Activated CD4-positive, alpha-beta T cell treated with anti-CD3 and anti-CD28 coated beads for 1 hour (primary cell): ENCODE data around the gene DIO2.

ENCODE experiments used
- DNase-seq: peaks from one replicate; pipeline ENCODE4 v3.0.0-alpha.2; 2020

Gene DIO2

DNA sequence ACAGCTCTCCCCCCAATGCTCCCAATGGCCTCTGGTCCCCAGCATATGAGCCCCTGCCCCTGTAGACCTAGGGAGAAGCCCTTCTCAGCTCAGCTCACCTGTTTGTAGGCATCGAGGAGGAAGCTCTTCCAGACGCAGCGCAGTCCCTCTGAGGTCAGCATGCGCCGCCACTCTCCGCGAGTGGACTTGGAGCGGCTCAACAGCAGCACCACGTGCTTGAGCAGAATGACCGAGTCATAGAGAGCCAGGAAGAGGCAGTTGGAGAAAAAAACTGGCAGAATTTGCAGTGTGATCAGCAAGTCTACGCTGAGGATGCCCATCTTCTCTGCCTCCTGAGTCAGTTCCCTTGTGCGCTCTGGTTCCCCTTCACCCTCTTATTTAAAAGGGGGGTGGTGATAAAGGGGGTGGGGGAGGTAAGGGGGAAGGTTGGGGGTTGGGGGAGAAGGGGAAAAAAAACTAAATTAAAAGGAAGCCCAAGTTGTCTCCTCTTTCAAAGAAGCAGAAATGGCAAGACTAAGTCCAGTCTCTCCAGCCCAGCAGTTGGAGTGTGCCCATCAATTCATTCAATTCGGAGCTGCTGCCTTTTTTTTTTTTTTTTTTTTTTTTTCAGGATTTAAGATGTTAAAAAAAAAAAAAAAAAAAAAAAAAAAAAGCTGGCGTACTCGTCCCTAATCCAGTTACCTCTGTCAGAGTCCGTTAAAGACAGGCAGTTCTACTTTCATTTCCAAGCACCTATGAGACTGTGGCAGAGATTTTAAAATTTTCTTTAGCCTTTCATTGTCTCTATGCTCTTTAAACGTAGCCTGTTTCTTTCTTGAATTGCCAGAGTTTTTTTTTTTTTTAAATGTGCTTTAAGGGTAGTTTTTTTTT is at the start of gene DIO2:
TSS of gene DIO2 (minus strand) at position 352 of the 870 bp plus-strand sequence. CDS start at position 320, 32 bp downstream.
- DNase-seq: no peak

DNA sequence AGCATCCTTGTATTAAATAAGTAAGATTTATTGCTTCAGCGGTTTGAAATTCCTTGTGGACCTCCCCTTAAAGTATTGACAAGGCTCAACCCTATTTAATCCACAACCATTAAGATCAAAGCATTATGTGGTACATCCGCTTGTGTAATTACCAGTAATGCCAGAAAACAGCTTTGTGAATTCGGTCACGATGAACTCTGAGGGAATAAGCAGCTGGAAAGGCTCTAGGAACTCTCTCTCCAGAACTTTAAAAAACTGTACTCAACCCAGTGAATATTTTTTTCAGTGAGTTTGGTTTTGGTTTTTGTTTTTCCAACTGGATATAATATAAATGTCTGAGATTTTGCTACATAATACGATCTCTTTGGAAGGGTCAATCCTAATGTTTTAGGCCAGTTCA is 49.3 kb upstream of the DIO2 start:
- DNase-seq: no peak

DNA sequence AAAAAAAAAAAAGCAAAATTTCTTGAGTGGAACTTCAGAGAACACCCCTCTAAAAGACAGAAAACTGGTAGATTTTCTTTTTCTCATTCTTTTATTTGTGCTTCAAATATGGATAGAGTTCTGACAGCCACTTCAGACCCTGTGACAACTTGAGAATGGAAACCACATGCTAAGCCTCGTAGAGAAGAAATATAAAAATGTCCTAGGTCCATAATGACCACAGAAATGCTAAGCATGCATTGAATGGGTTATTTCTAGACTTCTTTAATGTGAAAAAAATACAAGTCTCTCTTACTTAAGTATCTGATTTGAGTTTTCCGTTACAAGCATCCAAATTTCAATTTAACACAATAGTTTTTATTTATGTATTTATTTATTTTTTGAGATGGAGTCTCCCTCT is 28.3 kb upstream of the DIO2 start:
- DNase-seq: no peak

DNA sequence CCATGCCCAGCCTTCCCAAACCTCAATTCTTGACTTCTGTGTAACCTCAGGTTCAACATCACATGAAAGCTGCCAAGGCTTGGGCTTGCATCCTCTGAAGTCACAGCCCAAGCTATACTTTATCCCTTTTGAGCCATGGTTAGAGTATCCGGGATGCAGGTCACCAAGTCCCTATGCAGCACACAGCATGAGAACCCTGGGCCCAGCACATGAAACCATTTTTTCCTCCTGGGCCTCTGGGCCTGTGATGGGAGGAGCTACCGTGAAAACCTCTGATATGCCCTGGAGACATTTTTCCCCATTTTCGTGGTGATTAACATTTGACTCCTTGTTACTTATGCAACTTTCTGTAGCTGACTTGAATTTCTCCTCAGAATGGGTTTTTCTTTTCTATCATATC is 25.8 kb upstream of the DIO2 start:
- DNase-seq: no peak

DNA sequence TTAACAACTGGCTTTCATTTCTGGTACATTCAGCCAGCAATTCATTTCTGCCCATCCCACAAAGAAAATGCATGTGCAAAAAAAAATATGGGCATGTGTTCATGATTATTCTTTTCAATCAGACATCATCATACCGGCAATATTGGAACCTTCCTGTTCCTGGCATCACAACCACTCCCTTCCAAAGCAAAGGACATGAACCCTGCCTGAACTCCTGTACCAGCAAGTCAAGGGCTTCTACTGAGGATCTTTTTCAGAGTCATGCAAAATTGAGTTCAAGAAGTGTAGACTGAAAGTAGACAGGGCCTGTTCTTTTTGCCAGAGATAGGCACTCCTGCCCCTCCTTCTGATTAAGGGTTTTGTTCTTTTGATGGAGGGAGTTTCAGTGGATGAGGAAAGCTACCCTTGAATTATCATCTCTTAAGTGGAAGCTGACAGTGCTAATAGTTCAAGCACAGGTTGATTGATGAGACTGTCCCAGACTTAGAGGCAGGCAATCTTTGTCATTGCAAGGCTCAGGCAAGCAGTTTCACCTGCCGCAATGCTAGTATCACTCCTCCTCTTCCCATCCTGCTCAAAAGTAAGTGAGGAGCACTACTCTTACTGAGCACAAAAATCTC is 22.3 kb upstream of the DIO2 start:
- DNase-seq: no peak

DNA sequence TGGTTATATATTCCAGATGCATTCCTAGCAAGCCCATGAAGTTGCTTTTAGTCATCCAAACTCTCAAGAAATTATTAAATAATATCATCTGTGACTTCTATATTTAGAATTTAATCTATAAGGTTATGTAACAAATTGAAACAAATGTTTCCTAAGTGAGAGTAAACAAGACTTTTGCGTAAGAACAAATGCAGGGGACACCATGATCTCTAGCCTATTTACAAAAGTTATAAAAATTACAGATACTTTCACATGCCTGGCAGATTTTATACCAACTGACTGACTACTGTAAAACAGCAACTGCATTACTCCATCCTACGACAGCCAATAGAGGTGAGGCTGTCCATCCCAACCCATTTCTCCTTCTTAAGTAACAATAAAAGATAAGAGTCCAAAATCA is 20.4 kb upstream of the DIO2 start:
- DNase-seq: no peak

DNA sequence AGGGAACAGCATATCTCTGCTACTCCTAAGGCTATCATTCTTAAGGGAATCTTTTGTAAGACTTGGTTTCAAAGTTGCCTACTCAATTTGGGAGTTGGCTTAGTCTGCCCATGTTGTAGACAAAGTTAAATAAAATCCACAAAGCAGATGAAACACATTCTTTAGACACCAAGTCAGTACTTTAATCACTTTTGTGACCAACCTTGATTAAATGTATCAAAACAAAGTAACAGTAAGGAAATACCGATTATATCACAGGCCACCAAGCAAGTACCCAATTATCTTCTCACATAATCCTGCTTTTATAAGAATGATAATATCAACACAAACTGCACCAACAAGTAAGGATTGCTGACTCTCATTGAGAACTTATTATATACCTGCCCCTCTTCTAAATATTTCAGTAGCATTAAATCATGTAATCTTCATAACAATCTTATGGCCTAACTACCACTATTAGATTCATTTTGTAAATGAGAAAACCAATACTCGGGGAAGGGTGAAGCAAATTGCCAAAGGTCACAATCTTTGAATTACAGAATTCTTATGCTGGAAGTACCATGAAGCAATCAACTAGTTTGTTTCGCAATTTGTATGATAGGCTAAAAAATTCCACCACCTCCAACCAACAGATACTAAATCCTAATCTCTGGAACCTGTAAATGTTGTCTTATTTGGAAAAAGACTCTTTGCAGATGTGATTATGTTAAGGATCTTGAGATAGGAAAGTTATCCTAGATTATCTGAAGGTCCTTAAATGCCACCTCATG is 12.6 kb upstream of the DIO2 start:
- DNase-seq: no peak

DNA sequence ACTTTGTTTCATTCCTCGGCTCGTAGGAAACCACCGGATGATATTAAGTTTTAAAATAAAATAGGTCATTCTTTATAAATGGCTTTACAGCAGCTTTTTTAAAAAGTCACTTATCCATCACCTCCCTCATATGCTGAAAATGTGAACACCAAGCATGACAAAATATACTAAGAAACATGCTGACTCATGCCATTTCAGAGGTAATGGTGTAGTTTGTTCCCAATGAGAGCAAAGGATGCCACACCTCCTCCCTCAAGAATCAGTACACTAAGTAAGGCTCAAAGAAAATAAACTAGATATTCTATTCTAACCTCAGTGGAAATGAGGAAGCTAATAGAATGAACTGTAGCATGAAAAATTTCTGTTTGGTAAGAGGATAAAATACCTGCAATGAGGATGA is 5.5 kb upstream of the DIO2 start:
- no peak for DNase-seq

DNA sequence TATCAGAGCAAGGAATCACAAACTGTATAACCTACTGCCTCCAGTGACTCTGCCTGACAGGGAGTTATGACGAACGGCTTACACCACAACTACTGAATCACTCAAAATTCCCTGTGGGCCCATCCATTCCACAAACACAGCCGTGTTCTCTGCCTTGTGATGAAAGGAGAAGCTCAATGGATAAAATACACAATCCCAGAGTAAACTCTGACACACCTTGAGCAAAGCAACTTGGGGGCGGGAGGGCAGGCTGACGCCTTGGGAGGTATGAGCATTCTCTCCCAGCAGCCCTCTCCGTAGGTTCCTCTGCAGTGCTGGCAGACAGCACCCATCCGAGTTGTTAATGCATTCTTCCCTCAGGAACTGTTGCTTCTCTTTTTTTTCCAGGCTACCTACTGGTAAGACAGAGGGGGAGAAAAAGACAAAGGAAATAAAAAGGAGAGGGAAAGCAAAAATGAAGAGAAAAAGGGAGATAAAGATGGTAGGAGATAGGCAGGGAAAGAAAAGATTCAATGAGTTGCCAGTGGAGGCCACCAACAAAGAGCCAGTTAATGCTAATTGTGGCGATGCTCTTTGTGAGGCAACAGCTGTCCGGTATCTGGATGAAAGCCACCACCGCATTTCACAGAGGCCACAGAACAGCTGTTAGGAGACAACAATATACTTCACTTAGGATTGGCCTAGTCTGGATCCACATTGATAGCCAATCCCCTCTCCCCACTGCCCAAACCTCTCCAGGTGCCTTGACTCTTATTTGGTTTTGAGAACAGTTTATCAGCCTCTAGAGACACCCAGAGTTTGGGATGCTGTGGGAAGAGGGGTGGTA is 4.7 kb upstream of the DIO2 start:
- no peak for DNase-seq

DNA sequence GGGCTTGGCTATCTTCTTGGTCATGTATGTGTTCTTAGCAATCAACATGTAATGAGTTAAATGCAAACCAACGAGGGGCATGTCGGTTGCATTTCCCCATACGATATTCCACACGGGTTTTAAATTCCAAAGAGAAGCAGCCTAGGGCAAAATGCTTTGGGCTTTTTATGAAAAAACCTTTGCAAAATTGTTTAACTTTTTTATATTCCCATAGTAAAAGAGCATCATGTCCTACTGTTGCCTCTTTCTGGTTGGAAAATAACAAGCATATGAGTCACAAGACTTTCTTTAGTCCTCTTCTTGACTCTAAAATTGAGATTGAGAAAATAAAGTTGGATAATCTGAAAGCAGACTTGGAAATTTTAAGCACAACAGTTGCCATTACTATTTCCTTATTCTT is 3.8 kb upstream of the DIO2 start:
- DNase-seq: no peak

DNA sequence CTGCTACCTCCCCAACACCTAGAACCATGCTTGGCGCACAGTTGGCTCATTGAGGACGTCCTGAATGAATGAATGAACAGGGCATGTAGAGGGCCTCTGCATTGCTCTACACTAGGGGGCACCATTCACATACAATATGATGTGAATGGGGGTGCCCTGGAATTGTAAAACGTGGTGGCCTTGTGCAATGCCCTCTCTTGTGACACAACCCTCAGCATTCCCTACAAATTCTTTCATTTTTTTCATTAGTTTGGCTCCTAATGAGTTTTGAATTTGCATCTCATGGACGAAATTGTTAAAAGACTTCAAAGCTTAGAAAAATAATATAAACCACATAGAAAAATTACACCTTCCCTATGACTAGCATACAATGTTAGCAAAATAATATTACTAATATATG is 2.3 kb upstream of the DIO2 start:
- DNase-seq: no peak

DNA sequence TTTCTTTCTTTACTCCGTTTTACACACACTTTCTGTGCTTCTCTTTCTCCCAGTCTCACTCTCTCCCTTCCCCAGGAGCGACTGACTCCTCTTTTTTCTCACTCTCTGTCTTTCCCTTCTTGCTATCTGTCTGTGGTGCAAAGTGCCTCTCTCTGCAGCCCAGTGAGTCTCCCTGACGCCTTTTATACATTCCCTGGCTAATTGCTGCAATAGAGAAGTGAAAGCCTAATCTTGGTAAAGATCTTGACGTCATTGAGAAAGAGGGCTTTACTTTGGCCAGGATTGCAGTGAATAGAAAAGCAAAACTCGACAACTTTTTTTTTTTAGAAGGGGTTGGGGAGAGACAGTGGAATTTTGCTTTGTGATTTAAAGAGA is 706 bp upstream of the DIO2 start:
- no peak for DNase-seq

DNA sequence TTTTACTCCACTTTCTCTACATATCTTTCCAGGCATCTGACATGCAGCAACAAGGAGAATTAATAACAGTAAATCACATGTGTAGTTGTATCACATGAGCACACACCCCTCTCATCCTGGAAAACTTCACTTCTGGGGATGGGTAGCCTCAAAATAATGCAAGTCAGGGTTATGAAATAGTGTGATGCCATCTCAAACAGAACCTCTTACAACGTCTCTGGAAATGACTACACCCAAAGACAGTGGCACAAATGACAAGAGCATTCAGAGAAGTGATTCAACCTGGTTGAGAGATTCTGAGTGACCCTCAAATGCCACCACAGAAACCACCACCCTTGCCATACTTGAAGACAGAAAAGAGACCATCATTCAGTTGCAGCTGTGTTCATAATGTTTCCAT is 2.8 kb downstream of the DIO2 start:
- DNase-seq: no peak

DNA sequence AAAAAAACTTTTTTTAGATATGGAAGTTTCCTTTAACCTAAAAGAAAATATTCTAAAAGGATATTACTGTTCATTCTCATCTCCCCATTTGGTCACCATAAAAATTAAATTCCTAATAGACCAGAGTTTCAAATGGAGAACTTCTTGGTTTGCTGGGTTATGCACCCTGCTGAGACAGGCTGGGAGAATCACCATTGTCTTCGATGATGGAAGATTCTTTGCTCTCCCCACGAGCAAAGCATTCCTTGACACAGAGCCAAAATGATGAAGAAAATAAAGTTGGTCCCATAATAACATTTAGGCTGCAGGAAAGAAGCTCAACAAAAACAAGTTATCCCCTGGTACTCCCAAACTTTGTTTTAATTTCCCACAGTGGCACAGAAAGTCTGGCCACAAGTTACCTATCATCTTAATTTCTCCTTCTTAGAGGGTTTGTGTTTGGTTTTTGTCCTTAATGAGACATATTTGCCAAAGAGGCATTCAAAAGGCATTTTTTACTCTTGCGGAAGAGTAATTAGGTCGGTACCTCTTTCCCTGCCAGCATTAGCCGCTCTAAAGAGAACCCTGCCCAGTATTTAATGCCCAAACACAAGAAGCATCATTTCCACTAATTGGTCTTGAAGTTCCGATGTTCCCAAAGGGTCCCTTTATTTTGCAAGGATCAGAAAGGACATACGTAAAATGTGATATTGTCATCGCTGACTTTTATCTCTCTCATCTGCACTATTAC is 4.8 kb downstream of the DIO2 start:
- DNase-seq: no peak

DNA sequence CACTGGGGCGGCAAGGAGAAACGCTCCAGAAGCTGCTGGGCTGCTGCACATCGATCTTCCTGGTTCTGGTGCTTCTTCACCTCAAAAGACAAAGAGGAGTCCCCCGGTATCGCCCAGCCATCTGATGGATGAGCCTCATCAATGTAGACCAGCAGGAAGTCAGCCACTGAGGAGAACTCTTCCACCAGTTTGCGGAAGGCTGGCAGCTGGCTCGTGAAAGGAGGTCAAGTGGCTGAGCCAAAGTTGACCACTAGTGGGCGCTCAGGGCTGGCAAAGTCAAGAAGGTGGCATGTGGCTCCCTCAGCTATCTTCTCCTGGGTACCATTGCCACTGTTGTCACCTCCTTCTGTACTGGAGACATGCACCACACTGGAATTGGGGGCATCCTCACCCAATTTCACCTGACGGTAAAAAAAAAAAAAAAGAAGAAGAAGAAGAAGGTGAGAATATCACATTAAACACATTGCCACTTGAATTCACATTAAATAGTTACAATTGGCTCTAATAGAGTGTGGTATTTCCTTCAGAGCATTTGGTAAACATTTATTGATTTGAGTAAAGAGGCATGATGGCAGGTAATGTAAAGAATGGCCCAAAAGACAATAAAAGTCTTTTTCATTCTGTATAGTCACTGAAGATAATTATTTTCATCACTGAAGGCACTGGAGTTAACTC is 8.3 kb downstream of the DIO2 start:
- no peak for DNase-seq

DNA sequence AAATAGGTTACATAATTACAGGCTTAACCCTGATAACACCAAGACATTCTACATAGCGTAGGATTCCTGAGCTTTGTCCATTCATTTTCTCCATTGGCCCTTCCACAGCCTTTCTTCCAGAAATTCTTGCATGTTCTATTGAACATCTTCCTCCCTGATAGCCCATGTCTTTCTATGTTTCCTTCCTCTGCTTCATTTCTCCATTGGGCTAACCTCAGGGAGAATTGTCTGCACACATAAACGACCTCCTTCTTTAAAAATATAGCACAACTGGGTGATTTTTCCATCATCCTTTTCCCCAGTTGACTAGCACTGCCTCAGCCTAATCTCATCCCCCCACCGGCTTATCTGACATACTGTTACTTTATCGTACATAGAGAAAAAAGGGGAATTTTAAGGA is 11.2 kb downstream of the DIO2 start:
- no peak for DNase-seq

DNA sequence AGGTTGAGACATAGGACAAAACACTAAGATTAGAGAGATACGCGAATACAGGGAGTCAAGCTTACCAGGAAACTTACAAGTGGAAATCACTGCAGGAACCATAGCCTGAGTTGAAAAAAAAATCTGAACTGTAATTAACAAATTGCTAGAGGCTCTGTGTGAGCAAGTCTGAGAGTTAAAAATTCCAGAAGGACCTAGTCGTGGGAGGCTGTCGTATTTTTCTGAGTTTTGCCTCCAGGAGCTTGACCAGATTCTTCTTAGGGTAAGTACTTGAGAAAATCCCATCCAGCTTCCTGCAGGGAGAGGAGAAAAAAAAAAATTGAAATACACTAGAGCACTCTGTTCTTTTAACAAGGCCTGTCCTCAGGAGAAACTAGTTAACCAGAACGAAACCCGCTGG is 22.7 kb downstream of the DIO2 start:
- DNase-seq: no peak

DNA sequence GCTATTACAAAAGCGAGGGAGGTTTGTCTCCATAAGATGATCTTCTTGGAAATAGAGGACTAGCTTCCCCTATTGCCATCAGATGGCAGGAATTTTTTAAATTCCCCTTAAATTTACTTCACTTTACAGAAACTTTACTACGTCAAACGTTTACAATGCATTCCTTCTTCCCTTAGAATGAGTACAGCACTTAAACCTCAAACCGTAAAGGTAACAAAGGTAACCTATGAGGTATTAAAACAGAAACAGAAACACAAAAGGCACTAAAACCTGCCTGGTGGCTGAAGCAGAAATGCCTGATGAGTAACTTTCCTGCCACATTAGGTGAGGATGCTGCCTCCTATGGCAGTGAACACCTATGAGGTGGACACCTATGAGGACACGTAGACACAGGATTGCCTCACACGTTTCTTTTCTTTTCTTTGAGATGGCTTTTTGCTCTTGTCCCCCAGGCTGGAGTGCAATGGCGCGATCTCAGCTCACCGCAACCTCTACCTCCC is 25.0 kb downstream of the DIO2 start:
- DNase-seq: no peak

DNA sequence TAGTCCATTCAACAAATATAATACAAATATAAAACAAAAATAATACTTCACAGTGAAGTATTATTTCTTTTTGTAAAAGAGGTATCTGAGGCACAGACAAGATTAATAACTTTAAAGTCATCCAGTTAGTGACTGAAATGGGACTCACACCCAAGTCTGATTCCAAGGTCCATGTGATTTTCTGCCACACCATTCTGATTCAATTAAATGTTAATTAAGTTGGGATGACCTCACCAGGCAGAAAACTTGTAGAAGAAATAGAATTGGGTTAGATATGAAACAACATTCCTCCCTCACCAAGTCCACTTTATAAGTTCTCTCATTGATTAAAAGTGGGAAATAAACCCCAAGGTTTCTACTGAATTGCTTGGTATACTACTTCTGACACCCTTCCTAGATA is 34.4 kb downstream of the DIO2 start:
- DNase-seq: no peak

DNA sequence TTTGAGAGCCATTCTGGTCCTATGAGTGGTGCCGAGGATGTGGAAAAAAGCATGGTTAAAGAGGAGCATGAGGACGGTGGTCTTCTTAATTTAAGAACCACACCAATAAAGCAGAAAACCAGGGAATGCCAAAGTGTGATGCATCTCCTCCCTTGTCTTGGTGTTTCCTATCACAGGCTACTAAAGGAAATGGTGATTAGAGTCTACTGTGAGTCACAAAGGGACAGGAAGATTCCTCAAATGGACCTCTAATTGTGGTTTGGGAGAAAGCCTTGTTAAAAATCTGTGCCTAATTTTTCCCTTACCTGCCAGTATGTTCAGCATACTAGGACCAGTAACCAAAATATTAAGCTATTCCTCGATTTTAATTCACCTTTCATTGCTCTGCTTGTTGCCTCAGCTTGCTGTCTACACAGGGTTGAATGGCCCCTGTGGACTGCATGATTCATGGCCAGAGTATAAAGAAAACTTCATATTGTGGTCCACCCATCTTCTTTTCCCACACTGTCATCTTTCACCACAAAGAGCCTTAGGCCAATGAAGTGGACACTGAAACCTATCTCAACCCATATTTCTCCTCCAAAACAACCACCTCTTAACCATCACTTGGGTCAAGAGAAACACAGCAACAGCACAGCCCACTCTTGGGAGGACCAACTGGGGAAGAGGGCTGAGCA is 38.8 kb downstream of the DIO2 start:
- DNase-seq: no peak
